Aorta (tissue), 5 donors: ENCODE measurements around the gene RO60. TPM values are rescaled to one million over a fixed set of nuclear protein-coding genes. Genes with fewer than 3 reads are reported as not detected.
"Not testable (repeated sequence)": the region's sequence is repeated elsewhere in the genome, so short reads cannot be mapped to it uniquely, and the experiment has no call there.

Experiments used
- ATAC-seq: fragments of 200-7000 bp; cut with Tn5 transposase; one replicate; pipeline ENCODE4 v1.9.1; 2022; ENCODE audit warnings: moderate library complexity; ENCODE audit not compliant: low FRiP score
- DNase-seq, 2 donors: peaks; one replicate each; pipeline ENCODE4 v3.0.0-alpha.2; 2020
- H3K27ac ChIP-seq, 2 donors: one replicate each; pipeline ENCODE4 v1.5.1; 2013; ENCODE audit warnings: low read length in 2 of 2, mild to moderate bottlenecking in 2 of 2, moderate library complexity in 2 of 2, control low read depth in 1 of 2, inconsistent platforms in 1 of 2, low read depth in 1 of 2
- H3K27me3 ChIP-seq, 2 donors: one replicate each; pipeline ENCODE4 v1.6.1; 2013; ENCODE audit warnings: control low read depth in 1 of 2, low read length in 1 of 2, mild to moderate bottlenecking in 1 of 2, moderate library complexity in 1 of 2; ENCODE audit not compliant: insufficient read depth in 2 of 2, control insufficient read depth in 1 of 2
- H3K36me3 ChIP-seq, 2 donors: one replicate each; pipeline ENCODE4 v1.6.1; 2013; ENCODE audit warnings: control low read depth in 1 of 2, low read length in 1 of 2, mild to moderate bottlenecking in 1 of 2; ENCODE audit not compliant: insufficient read depth in 2 of 2, control insufficient read depth in 1 of 2
- H3K4me1 ChIP-seq, 2 donors: one replicate each; pipeline ENCODE4 v1.6.1; 2013; ENCODE audit warnings: low read length in 2 of 2, control low read depth in 1 of 2, mild to moderate bottlenecking in 1 of 2, moderate library complexity in 1 of 2; ENCODE audit not compliant: insufficient read depth in 2 of 2, control insufficient read depth in 1 of 2
- H3K4me3 ChIP-seq, 2 donors: one replicate each; pipeline ENCODE4 v1.5.1; 2013; ENCODE audit warnings: low read length in 2 of 2, control low read depth in 1 of 2, mild to moderate bottlenecking in 1 of 2
- H3K9me3 ChIP-seq: one replicate; pipeline ENCODE4 v1.6.1; 2013; ENCODE audit warnings: mild to moderate bottlenecking, low read length; ENCODE audit not compliant: control insufficient read depth
- WGBS, 2 donors: extraction: QIAGEN DNeasy Blood & Tissue Kit; methylation state at CpG; one replicate each; pipeline ENCODE4 v1.1.7; 2013; 5-methylcytosine and 5-hydroxymethylcytosine counted together
- intact Hi-C, 2 donors: fragments of 100-400 bp; cut with DNase I; formaldehyde crosslinking; loops; one replicate each; pipeline versions ENCODE4 v1.14.2 to v1.15.0; 2022
- polyA plus RNA-seq, 2 donors: library from polyadenylated mRNA; stranded (reverse); fragments of 200-250 nt; gene quantifications; one replicate each; pipeline ENCODE4 v1.2.3, GENCODE V29; 2013
- total RNA-seq, 2 donors: library from RNA; stranded (reverse); fragmentation: NEBNext Ultra II Directional; extraction: Animal tissue kit (Norgen Biotek cat#: 25700); gene quantifications; one replicate each; pipeline ENCODE4 v1.2.1, GENCODE V29; 2021
- donor health status: healthy with polysubstance abuse.
- donor health status: Bipolar disorder and iron deficiency.
- donor health status: DM: no; HTN: no; CAD: no.
- donor health status: DM: no; HTN: no; CAD: no.
- donor health status: DM: yes; HTN: yes; CAD: no.

The RO60 gene
- total and polyA plus RNA-seq, 4 donors: 6.4 to 71.7 (median 35.4) TPM

GRCh38 chr1:193030280-193030679 is 29.1 kb upstream of the RO60 start:
- ATAC-seq: no peak
- intact Hi-C loops: no loop called here
- WGBS, 2 donors: 68 to 69% methylated on average over 1 of the region's 1 CpG

GRCh38 chr1:193031431-193031830 is 28.0 kb upstream of the RO60 start:
- H3K27ac ChIP-seq: no peak overlapping the region
- no peak for ATAC-seq
- intact Hi-C loops: no loop called here
- no peaks in the 10 kb centered on the region for H3K9me3 ChIP-seq
- H3K4me3 ChIP-seq: no peak overlapping the region
- H3K27me3 ChIP-seq: no peaks in the 10 kb centered on the region
- 81 to 86% methylated on average over 2 of the region's 2 CpGs for WGBS, 2 donors
- H3K4me1 ChIP-seq: no peaks in the 10 kb centered on the region
- no peaks in the 10 kb centered on the region for H3K36me3 ChIP-seq
- DNase-seq: no peak

More at GRCh38 chr1:193030280-193030679, 29.1 kb upstream of the RO60 start:
- no peaks in the 10 kb centered on the region for H3K27me3 ChIP-seq
- no peak overlapping the region for H3K27ac ChIP-seq
- no peak overlapping the region for H3K4me3 ChIP-seq
- H3K4me1 ChIP-seq: no peaks in the 10 kb centered on the region
- H3K36me3 ChIP-seq: no peaks in the 10 kb centered on the region
- H3K9me3 ChIP-seq: no peaks in the 10 kb centered on the region
- no peak for DNase-seq

- intact Hi-C loops, H3K27me3 ChIP-seq, H3K9me3 ChIP-seq, H3K27ac ChIP-seq, DNase-seq, ATAC-seq, H3K4me3 ChIP-seq, H3K36me3 ChIP-seq, H3K4me1 ChIP-seq: not testable (repeated sequence)
- WGBS, 2 donors: 98% methylated on average over 9 of the region's 9 CpGs
Observed at GRCh38 chr1:193032643-193033427, 26.6 kb upstream of the RO60 start.

GRCh38 chr1:193033610-193034009 is 25.8 kb upstream of the RO60 start:
- no peak overlapping the region for H3K27ac ChIP-seq
- no peaks in the 10 kb centered on the region for H3K27me3 ChIP-seq
- intact Hi-C loops: no loop called here
- no peak for DNase-seq
- no peaks in the 10 kb centered on the region for H3K4me1 ChIP-seq
- no peak overlapping the region for H3K4me3 ChIP-seq
- ATAC-seq: no peak
- no peaks in the 10 kb centered on the region for H3K36me3 ChIP-seq
- no peaks in the 10 kb centered on the region for H3K9me3 ChIP-seq

GRCh38 chr1:193036337-193037047 is 22.9 kb upstream of the RO60 start:
- intact Hi-C loops: no loop called here
- ATAC-seq (no peak), DNase-seq (no peak)
- 91 to 94% methylated on average over 3 of the region's 3 CpGs for WGBS, 2 donors
- no peak overlapping the region for H3K4me3 ChIP-seq
- H3K36me3 ChIP-seq: no peaks in the 10 kb centered on the region
- no peak overlapping the region for H3K27ac ChIP-seq
- no peaks in the 10 kb centered on the region for H3K9me3 ChIP-seq
- H3K27me3 ChIP-seq: no peaks in the 10 kb centered on the region
- H3K4me1 ChIP-seq: no peaks in the 10 kb centered on the region

- 89 to 94% methylated on average over 3 of the region's 3 CpGs for WGBS, 2 donors
- no peak overlapping the region for H3K4me3 ChIP-seq
- no peaks in the 10 kb centered on the region for H3K9me3 ChIP-seq
- H3K27me3 ChIP-seq: no peaks in the 10 kb centered on the region
- no peaks in the 10 kb centered on the region for H3K4me1 ChIP-seq
- DNase-seq (no peak), ATAC-seq (no peak)
- intact Hi-C loops: no loop called here
- H3K27ac ChIP-seq: no peak overlapping the region
- no peaks in the 10 kb centered on the region for H3K36me3 ChIP-seq
Observed at GRCh38 chr1:193040011-193040410, 19.4 kb upstream of the RO60 start.

GRCh38 chr1:193042766-193043691 is 16.4 kb upstream of the RO60 start:
- H3K4me3 ChIP-seq: no peak overlapping the region
- H3K9me3 ChIP-seq: no peaks in the 10 kb centered on the region
- DNase-seq (no peak), ATAC-seq (no peak)
- H3K4me1 ChIP-seq: no peaks in the 10 kb centered on the region
- no peaks in the 10 kb centered on the region for H3K36me3 ChIP-seq
- 100% methylated on average over 1 of the region's 1 CpG for WGBS, 2 donors
- H3K27me3 ChIP-seq: no peaks in the 10 kb centered on the region
- intact Hi-C loops: no loop called here
- no peak overlapping the region for H3K27ac ChIP-seq

- DNase-seq, H3K4me1 ChIP-seq, ATAC-seq, H3K27ac ChIP-seq, H3K27me3 ChIP-seq, intact Hi-C loops, H3K4me3 ChIP-seq, H3K9me3 ChIP-seq, H3K36me3 ChIP-seq: not testable (repeated sequence)
- 92 to 96% methylated on average over 5 of the region's 5 CpGs for WGBS, 2 donors
Observed at GRCh38 chr1:193048913-193049312, 10.5 kb upstream of the RO60 start.
